ENCODE measurements around the gene RPL36A.

GRCh38 chrX:101408532-101408841, 17.7 kb downstream of the RPL36A start:
- TF ChIP-seq CTCF (IDR thresholded peaks at IDR 0.05), result no peak
- TF ChIP-seq POLR2AphosphoS5 (IDR thresholded peaks at IDR 0.05), result no peak
- no peak for TF ChIP-seq POLR2A (IDR thresholded peaks at IDR 0.05)
